Measurements from ENCODE around the gene FKBP9.
"Not testable (repeated sequence)": the region's sequence is repeated elsewhere in the genome, so short reads cannot be mapped to it uniquely, and the experiment has no call there.

FKBP9 gene

DNA sequence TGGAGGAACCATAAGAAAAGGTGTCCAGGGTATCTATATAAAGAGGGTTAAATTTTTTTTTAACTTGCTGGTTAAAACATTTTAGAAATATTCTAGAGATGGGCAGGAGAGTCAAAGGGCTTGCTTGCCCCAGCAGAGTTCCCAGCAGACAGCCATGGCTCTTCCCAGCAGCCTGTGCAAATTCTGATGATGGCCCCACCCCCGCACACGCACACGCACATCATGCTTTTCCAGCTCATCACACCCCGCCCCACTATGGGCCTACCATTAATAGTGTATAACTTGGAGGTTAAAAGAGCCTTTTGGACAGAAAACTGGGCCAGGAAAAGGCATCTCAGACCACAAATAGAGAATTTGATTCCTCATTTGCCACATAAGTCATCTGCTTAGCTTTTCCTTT is 48.5 kb downstream of the FKBP9 start:
- not testable (repeated sequence) for DNase-seq (ENCODE audit: low read depth)

DNA sequence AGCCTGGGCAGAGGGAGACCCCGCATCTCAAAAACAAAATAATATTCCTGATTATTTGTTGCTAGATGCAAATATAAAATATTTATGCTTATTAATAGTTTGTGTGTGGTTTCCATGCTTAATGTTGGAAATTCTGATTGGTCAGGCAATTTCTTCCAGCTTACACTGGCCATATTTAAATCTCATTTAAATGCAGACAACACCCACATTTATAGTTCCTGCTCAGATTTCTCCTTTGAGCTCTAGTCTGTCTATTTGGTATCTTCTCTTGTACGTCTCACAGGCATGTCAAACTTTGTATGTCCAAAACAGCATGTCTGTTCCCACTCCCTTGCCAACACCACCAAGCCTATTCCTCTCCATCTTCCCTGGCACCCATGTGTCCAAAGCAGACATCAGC is 52.5 kb downstream of the FKBP9 start:
- no peak for DNase-seq (ENCODE audit: low read depth)

DNA sequence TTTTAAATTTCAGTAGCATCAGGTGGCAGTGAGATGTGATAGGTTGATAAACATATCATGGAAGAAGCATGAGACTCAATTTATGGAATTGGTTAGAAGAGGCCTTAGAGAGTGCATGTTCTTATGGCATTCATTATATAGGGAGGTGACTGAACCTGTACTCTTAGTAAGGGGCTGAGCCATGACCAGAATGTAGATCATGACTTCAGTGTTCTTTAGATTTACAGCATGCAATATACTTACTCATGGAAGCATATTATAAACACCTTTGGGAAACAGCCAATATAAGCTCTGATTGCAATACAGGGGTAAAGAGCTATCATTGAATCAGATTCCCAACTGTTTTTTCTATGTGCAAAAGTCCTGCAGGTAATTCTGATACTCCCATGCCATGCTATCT is 55.1 kb downstream of the FKBP9 start:
- DNase-seq (ENCODE audit: low read depth): no peak

DNA sequence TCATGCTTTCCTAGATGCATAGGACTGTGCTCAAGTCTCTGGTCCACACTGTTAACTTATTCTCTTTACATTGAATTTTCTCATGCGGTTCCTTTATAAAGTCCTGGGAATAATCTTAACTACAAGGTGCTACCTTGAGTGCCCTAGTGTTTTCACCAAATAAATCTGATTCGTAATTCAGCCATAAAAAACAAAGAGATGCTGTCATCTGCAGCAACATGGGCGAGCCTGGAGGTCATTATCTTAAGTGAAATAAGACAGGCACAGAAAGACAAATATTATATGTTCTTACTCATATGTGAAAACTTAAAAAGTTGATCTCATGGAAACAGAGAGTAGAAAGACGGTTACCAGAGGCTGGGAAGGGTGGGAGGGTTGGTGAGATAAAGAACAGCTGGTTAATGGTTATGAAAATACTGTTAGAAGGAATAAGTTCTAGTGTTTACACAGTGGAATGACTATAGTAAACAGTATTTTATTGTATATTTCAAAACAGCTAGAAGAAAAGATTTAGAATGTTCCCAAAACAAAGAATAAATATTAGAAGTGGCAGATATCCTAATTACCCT is 67.0 kb downstream of the FKBP9 start:
- DNase-seq (ENCODE audit: low read depth): no peak

DNA sequence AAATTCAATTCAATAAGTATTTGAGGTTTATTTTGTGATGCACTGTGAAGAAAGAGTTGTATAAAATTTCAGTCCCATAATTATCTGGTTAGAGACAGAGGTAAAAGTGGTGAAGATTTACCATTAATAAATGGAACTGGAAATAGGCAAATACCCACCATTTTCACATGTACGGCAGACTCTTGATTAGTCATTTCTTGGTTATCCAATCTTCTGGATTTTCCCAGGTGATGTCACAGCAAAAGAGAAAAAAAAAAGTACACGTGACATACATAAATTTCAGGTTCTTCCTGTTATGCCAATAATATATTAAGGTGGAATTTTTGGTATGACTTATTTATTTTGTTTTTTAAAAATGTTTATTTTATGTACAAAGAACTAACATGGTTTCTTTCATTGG is 78.5 kb downstream of the FKBP9 start:
- no peak for DNase-seq (ENCODE audit: low read depth)

DNA sequence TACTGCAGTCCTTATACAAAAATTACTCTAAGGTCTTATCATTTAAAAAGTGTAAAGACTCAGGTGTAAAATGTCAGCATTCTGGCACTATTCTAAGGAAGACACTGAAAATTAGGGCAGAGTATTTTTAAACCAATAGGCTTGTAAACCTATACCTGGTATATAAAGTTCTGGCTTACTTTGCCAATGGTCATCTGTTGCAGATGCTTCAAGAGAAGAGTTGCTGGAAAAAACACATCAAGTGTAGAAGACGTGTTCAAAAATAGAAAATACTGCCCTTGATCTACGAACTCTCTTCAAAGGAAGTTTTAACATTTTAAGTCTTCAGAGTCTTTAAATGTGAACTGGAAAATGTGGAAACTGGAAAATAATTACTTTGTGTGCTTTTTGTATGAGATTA is 81.4 kb downstream of the FKBP9 start:
- no peak for DNase-seq (ENCODE audit: low read depth)

DNA sequence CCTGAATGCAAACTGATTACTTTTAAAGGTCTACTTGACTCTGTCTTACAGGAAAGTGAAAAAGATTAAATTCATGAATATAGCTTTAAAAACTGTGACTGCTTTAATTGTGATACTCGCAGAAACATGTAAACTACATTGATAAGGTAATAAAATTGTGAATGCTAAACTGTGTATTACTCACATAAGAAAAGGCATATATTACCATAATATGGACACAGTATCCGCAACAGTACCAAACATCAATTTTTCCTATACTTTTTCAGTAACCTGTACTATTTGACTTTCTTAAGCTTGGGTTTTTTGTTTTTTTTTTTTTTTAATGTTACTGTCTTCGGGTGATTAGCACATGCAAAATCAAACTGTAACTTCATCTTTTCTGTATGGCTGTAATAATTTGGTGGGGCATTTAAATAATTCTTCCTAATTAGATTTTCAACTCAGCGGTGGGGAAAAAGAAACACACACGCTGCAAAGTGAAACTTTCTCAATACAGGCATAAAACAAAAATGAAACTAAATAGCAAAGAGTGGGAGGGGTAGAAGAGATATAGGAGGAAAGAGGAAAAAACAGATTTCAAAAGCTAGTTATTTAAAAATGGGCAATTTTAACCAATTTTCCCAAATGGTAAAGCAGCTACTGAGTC is 82.1 kb downstream of the FKBP9 start:
- no peak for DNase-seq (ENCODE audit: low read depth)

DNA sequence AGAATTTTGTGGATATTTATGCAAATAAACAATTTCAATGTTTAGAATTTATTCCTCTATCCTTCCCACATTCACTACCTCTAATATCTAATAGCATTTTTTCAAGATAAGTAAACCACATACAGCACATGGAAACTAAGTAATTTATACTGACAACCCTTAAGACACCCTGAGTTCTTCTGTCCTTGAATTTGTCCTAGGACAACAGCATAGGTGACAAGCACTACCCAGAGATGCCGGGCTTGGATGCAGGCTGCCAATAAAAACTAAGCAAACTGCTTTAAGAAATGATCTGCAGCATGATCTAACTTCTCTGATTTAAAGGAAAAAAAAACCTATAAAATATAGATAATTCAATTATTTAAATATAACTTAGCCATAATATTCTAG is 82.7 kb downstream of the FKBP9 start:
- no peak for DNase-seq (ENCODE audit: low read depth)

DNA sequence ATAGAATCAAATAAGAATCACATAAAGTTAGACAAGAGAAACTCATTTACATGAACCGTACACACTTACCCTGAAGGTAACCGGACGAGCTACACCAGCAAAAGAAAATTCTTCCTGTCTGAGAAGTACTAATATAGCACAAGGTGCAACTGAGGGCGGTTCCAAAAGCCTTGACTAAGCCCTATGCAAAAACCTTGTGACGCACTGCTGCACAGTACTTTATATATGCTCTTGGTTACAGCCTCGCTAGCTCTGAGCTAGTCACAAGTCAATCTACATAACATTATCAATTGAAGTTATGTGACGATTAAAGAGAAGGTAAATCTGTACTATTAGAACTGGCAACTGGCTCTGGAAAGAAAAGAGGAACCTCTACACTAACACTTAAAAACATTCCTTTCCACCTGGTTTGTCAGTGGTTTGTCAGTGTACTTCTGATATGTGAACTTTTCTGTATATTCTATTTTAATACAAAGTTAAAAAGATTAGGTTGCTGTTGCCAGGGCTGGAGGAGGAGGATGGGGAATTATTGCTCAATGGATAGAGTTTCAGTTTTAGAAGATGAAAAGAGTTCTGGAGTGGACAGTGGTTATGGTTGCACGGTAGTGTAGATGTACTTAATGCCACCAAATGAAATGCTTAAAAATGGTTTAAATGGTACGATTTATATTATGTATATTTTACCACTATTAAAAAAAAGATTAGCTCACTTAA is 83.7 kb downstream of the FKBP9 start:
- no peak for DNase-seq (ENCODE audit: low read depth)

DNA sequence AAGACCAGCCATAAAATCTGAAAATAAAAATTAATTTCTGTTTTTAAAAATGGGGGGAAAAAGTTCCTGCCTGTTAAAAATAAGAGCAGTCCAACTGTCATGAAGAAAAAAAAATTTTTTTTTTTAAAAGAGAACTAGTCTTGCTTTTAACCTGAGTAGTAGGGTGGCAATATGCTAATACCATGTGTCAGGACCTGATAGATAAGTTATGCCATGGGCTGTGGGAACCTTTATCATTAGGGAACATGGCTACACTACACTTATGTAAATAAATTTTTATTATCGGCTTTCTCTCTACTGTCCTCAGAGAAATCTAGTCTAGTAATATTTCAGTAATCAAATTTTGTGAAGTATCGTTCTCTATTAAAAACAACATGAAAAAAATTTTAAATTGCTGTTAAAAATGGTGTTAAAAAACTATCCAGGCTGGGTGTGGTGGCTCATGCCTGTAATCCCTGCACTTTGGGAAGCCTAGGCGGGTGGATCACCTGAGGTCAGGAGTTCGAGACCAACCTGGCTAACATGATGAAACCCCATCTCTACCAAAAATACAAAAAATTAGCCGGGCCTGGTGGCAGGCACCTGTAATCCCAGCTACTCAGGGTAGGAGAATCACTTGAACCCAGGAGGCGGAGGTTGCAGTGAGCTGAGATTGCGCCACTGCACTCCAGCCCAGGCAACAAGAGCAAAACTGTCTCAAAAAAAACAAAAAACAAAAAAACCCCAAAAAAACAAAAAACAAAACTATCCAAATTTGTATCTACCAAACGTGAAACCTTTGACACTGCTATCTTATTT is 84.6 kb downstream of the FKBP9 start:
- DNase-seq (ENCODE audit: low read depth): no peak

DNA sequence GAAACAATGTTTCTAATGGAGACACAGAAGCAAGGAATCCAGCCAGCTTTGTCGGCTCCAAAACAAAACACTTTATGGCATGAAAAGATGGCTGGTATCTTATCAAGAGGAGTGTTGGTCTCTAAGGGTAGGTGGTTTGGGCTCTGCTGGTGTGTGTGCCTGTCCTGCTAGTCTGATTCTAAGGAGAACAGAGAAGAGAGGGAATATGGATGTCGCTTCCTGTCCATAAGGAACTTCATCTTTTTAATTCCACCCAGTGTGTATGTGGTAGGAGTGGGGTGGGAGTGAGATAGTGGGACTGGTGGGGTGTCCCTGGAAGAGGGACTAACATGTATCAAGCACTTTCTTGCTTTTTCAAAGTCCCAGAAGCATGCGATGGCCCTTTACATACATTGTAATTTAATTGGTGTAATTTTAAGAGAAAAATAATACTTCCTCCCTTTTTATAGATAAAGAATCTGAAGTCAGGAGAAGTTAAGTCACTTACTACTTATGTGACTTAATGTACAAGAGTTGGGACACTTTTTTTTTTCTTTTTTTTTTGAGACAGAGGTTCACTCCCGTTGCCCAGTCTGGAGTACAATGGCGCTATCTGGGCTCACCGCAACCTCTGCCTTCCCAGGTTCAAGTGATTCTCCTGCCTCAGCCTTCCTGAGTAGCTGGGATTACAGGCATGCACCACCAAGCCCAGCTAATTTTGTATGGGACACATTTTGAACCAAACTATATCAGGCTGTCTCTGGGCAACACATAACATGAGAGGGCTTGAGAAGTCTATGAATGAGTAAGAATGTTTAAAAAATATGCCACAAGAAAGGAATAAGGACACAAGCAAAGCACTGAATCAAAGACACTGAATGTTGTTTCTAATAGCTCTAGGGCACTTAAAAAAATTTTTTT is 86.5 kb downstream of the FKBP9 start:
- no peak for DNase-seq (ENCODE audit: low read depth)

DNA sequence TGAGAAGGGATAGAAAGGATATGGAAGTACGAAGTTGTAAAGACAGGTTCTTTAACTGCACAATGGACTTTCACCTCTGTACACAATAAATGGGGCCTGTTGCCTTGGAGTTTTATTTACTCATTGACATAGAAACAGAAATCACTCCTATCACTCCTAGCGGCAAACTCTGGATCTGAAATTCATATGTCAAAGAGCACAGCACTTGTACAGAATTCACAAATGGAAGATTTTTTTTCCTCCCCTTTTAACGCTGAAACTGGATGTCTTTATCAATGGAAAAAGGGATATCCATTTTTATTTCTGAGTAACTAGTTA is 87.1 kb downstream of the FKBP9 start:
- DNase-seq (ENCODE audit: low read depth): no peak

DNA sequence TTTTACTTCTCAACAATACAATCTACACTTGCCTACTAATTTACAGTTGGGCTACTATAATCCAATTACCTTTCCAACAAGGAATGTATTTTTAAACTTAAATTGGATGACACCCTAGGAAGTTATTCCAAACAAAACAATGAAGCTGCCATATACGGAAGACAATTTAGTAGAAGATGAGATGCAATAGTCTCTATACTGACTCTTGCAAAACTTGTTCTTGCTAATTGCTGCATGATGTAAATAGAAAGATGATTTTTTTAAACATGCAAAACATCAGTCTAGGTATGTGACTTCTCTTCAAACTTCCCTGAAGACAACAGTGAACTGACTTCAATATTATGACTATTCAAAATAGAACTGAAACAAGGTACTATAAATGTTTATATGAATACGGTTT is 87.7 kb downstream of the FKBP9 start:
- DNase-seq (ENCODE audit: low read depth): no peak

DNA sequence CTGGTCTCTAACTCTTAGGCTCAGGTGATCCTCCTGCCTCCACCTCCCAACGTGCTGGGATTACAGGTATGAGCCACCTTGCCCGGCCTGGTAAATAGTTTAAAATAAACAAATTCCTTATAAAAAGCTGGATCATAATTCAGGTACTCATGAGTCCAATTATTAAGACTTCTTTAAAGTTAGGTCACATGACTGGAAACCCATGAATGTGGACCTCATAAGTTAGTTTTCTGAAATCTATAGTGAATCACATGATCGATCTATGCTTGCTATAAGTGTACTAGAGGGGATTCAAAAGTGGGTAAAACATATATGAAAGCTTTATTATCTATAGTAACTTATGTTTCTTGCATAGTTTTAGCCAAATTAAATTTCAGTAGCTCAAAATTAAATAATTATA is 91.0 kb downstream of the FKBP9 start:
- no peak for DNase-seq (ENCODE audit: low read depth)

DNA sequence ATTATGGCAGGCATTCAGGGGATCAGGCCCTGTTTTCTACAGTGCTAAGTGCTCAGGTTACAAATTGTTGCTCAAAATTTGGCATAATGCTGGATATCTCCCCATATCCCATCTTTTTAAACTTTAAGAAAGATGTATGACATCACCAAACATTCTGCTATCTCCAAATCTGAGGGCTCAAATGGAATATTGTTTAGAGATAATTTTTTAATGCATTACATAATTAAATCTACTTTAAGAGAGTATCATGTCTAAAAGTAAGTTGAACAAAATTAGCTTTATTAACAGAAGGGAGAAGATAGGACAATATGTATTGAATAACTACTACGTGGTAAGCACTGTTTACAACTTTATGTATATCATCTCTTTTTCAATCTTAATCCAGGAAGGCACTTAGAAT is 91.5 kb downstream of the FKBP9 start:
- DNase-seq (ENCODE audit: low read depth): no peak

DNA sequence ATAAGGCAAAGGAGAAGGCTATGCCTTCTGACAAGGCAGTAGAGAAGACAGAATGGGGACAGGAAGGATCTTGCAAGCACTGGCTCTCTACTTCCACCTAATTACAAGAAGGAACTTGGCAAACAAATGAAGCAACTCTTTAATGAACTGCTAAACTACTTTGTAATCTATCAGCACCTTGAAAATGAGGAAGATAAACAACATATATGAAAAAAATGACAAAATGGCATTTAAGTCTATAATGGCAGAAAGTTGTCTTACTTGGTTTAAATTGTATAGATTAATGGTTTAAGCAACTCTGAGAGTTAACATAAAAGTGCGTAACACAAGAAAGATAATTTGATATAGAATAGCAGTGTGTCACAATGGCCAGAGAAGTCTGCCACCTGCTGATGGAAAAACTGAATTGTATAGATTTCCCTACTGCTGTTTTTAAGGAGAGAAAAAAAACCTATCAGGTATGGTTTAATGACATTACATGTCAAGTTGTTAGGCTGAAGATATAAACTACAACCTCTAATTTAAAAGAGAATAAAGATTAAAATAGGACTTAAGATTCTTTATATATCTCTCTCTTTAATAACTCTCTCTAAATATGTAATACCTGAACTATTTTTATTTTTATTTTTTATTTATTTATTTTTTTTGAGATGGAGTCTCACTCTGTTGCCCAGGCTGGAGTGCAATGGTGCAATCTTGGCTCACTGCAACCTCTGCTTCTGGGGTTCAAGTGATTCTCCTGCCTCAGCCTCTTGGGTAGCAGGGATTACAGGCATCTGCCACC is 93.5 kb downstream of the FKBP9 start:
- DNase-seq (ENCODE audit: low read depth): no peak

DNA sequence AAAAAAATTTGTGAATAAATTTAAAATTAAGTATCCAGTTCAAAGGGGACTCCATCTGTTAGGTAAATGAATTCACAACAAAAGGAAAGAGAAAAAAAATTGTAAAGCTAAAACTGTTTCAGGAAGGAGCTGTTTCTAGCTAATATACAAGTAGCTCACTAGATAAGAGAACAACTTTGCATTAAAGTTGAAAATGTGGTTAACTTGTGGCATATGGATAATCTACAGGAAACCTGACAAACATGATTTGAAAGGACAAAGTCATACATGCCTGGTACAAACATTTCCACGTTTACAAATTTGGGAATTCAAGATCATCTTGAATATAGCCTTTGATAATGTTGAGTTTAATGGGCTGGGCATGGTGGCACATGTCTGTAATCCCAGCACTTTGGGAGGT is 96.5 kb downstream of the FKBP9 start:
- no peak for DNase-seq (ENCODE audit: low read depth)

DNA sequence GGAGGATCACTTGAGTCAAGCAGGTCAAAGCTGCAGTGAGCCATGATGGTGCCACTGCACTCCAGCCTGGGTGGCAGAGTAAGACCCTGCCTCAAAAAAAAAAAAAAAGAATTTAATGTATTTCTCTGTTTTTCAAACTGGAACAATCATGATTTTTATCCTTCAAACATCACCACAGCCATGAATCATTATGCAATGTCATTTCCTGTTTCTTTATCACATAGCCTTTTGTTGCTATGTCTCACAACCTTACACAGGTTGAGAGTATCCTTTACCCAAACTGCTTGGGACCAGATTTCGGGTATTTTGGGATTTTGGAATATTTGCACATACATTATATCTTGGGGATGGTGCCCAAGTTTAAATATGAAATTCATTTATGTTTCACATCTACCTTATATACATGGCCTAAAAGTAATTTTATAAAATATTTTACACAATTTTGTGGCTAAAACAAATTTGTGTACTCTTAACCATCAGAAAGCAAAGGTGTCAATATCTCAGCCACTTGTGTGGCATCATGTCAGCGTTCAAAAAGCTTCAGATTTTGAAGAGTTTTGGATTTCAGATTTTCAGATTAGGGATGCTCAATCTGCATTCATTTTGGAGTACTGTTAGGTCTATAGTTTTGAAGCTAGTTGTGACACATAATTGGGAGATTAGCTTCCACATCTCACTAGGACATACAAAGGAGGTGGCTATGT is 97.2 kb downstream of the FKBP9 start:
- DNase-seq (ENCODE audit: low read depth): no peak

DNA sequence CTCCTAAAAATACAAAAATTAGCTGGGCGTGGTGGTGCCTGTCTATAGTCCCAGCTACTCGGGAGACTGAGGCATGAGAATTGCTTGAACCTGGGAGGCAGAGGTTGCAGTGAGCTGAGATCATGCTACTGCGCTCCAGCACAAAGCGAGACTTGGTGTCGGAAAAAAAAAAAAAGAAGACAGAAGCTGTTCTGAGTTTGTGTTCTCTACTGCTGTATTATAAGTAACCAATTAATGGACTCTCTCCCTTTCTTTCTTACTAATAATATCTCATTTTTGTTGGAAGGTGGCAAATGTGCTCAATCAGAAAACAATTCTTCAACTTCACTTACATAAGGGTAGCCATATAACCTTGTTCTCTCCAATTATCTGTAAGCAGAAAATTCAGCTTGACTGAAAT is 97.9 kb downstream of the FKBP9 start:
- no peak for DNase-seq (ENCODE audit: low read depth)
